HG02870 (cell line): ENCODE results near the gene SEC63.
"Not testable (repeated sequence)": the region's sequence is repeated elsewhere in the genome, so short reads cannot be mapped to it uniquely, and the experiment has no call there.

Experiments
- ATAC-seq: cut with Tn5 transposase; IDR thresholded peaks from one replicate; pipeline ENCODE4 v1.9.1; 2021; ENCODE audit warnings: mild to moderate bottlenecking, moderate library complexity; ENCODE audit not compliant: unreplicated experiment

Gene SEC63

GRCh38 chr6:107934229-107934628 lies 23.8 kb downstream of the SEC63 start:
- not testable (repeated sequence) for ATAC-seq

GRCh38 chr6:107932580-107932979 lies 25.4 kb downstream of the SEC63 start:
- ATAC-seq: no peak

GRCh38 chr6:107931894-107932293 lies 26.1 kb downstream of the SEC63 start:
- ATAC-seq: no peak

- ATAC-seq: no peak
Observed at GRCh38 chr6:107928984-107929383, 29.0 kb downstream of the SEC63 start.

GRCh38 chr6:107926697-107927544 lies 31.1 kb downstream of the SEC63 start:
- not testable (repeated sequence) for ATAC-seq

- ATAC-seq: no peak
Observed at GRCh38 chr6:107917451-107918375, 40.3 kb downstream of the SEC63 start.

GRCh38 chr6:107916961-107917360 lies 41.0 kb downstream of the SEC63 start:
- ATAC-seq: not testable (repeated sequence)

GRCh38 chr6:107911692-107912091 lies 46.3 kb downstream of the SEC63 start:
- no peak for ATAC-seq

- ATAC-seq: no peak
Observed at GRCh38 chr6:107894809-107895396, 63.1 kb downstream of the SEC63 start.

- ATAC-seq: not testable (repeated sequence)
Observed at GRCh38 chr6:107890431-107890830, 67.6 kb downstream of the SEC63 start.

- ATAC-seq: not testable (repeated sequence)
Observed at GRCh38 chr6:107885950-107886349, 72.1 kb downstream of the SEC63 start.

GRCh38 chr6:107879941-107880340 lies 78.1 kb downstream of the SEC63 start:
- ATAC-seq: no peak

GRCh38 chr6:107877968-107878367 lies 80.0 kb downstream of the SEC63 start:
- ATAC-seq: no peak

GRCh38 chr6:107871976-107872375 lies 86.0 kb downstream of the SEC63 start:
- ATAC-seq: no peak

GRCh38 chr6:107871512-107871911 lies 86.5 kb downstream of the SEC63 start:
- ATAC-seq: not testable (repeated sequence)

GRCh38 chr6:107871016-107871415 lies 87.0 kb downstream of the SEC63 start:
- ATAC-seq: no peak

- no peak for ATAC-seq
Observed at GRCh38 chr6:107870381-107870780, 87.6 kb downstream of the SEC63 start.

- no peak for ATAC-seq
Observed at GRCh38 chr6:107869871-107870270, 88.1 kb downstream of the SEC63 start.

GRCh38 chr6:107868867-107869611 lies 89.0 kb downstream of the SEC63 start:
- no peak for ATAC-seq

- ATAC-seq: no peak
Observed at GRCh38 chr6:107867302-107867615, 90.7 kb downstream of the SEC63 start.
